ENCODE measurements around the gene SLC24A3. TPM values are rescaled to one million over a fixed set of nuclear protein-coding genes. Genes with fewer than 3 reads are reported as not detected.
"Not testable (repeated sequence)": the region's sequence is repeated elsewhere in the genome, so short reads cannot be mapped to it uniquely, and the experiment has no call there.

Gene SLC24A3
- total RNA-seq, 2 donors from 2014 or later, result 1.4 to 3.7 TPM

GRCh38 chr20:19628570-19629134, 416.2 kb downstream of the SLC24A3 start:
- Histone ChIP-seq H3K4me1 (no peaks in the 10 kb centered on the region), H3K27ac (no peak overlapping the region), H3K27me3 (no peaks in the 10 kb centered on the region), H3K36me3 (no peaks in the 10 kb centered on the region), H3K9me3 (no peaks in the 10 kb centered on the region), H3K4me3 (no peak overlapping the region)
- TF ChIP-seq, protein P1, sequence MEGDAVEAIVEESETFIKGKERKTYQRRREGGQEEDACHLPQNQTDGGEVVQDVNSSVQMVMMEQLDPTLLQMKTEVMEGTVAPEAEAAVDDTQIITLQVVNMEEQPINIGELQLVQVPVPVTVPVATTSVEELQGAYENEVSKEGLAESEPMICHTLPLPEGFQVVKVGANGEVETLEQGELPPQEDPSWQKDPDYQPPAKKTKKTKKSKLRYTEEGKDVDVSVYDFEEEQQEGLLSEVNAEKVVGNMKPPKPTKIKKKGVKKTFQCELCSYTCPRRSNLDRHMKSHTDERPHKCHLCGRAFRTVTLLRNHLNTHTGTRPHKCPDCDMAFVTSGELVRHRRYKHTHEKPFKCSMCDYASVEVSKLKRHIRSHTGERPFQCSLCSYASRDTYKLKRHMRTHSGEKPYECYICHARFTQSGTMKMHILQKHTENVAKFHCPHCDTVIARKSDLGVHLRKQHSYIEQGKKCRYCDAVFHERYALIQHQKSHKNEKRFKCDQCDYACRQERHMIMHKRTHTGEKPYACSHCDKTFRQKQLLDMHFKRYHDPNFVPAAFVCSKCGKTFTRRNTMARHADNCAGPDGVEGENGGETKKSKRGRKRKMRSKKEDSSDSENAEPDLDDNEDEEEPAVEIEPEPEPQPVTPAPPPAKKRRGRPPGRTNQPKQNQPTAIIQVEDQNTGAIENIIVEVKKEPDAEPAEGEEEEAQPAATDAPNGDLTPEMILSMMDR (IDR thresholded peaks at IDR 0.05), result peak; percentile 35 to 66
- no peak for DNase-seq (ENCODE audit: low spot score)

GRCh38 chr20:19631410-19631809, 419.0 kb downstream of the SLC24A3 start:
- Histone ChIP-seq H3K36me3 (no peaks in the 10 kb centered on the region), H3K4me3 (no peak overlapping the region), H3K27me3 (no peaks in the 10 kb centered on the region), H3K9me3 (no peaks in the 10 kb centered on the region), H3K4me1 (no peaks in the 10 kb centered on the region), H3K27ac (no peak overlapping the region)
- DNase-seq (ENCODE audit: low spot score), result no peak
- TF ChIP-seq, protein P1 (IDR thresholded peaks at IDR 0.05), result no peak

GRCh38 chr20:19633985-19634384, 421.5 kb downstream of the SLC24A3 start:
- no peak for DNase-seq (ENCODE audit: low spot score)
- no peaks in the 10 kb centered on the region for H3K9me3 ChIP-seq
- TF ChIP-seq, protein P1 (IDR thresholded peaks at IDR 0.05), result no peak
- no peak overlapping the region for H3K27ac ChIP-seq
- H3K4me1 ChIP-seq, result no peaks in the 10 kb centered on the region
- no peak overlapping the region for H3K4me3 ChIP-seq
- no peaks in the 10 kb centered on the region for H3K27me3 ChIP-seq
- H3K36me3 ChIP-seq, result no peaks in the 10 kb centered on the region

GRCh38 chr20:19639471-19640045, 427.1 kb downstream of the SLC24A3 start:
- not testable (repeated sequence) for H3K27me3 ChIP-seq; H3K4me1 ChIP-seq; DNase-seq (ENCODE audit: low spot score); H3K4me3 ChIP-seq; H3K27ac ChIP-seq; H3K9me3 ChIP-seq; H3K36me3 ChIP-seq

DNA sequence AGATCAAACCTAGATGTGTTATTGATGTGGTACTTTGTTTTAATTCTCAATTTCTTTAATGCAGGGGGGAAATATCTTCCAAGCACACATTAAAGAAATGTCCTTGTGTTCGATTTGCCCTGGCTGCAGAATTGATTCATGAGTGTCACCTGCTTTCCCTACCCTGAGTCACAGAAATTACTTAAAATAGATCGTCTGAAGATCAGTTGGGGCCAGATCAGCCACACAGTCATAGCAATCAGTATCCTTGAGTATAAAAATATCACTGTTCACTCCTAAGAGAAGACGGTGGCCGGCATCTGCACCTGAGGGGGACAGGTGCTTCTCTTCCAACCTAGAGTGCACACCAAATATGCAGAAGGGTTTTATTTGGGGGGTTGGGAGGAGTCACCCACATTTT, 430.4 kb downstream of the SLC24A3 start:
- TF ChIP-seq, protein P1 (IDR thresholded peaks at IDR 0.05), result no peak
- DNase-seq (ENCODE audit: low spot score), result no peak
- H3K4me1 ChIP-seq, result no peaks in the 10 kb centered on the region
- no peaks in the 10 kb centered on the region for H3K27me3 ChIP-seq
- no peak overlapping the region for H3K27ac ChIP-seq
- H3K9me3 ChIP-seq, result no peaks in the 10 kb centered on the region
- no peak overlapping the region for H3K4me3 ChIP-seq
- H3K36me3 ChIP-seq, result no peaks in the 10 kb centered on the region

GRCh38 chr20:19644085-19644484, 431.6 kb downstream of the SLC24A3 start:
- TF ChIP-seq, protein P1 (IDR thresholded peaks at IDR 0.05), result no peak

More at GRCh38 chr20:19644085-19644484, 431.6 kb downstream of the SLC24A3 start:
- Histone ChIP-seq H3K27ac (no peak overlapping the region), H3K4me3 (no peak overlapping the region), H3K27me3 (no peaks in the 10 kb centered on the region), H3K36me3 (no peaks in the 10 kb centered on the region), H3K4me1 (no peaks in the 10 kb centered on the region), H3K9me3 (no peaks in the 10 kb centered on the region)
- DNase-seq (ENCODE audit: low spot score), result no peak
